ENCODE data around the gene OXNAD1. TPM values are rescaled to one million over a fixed set of nuclear protein-coding genes. Genes with fewer than 3 reads are reported as not detected.

Gene OXNAD1
- total and polyA plus RNA-seq, 10 of the 15 experiments (the other 5 are each of a cell fraction or from before 2014, with no cell fraction given) = 5.6 to 27.8 (median 16.2) TPM

DNA sequence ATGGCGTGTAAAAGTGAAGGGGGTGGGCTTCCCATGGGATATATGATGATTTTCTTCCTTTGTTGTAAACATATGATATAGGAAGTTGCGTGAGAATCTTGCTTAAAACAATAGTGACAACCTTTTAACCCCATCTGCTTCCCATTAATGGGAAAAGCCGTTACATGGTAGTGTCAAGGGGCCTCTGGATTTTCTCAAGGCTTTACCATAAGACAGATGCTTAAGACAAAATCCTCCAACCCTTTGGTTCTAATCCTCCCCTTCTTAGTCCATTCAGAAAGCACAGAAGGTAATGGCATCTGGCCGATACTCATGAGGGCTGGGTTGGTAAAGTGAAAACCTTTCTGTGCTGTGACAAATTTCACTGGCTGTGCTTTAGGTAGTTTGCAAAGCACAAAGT is 25.2 kb upstream of the OXNAD1 start:
- no TSS peak for BruUV-seq (replicated peaks)
- 49% methylated on average over 4 of the region's 4 CpGs for WGBS (ENCODE audit: insufficient coverage, insufficient replicate concordance, low lambda C conversion rate, missing lambda C conversion rate)
- Histone ChIP-seq H3K9ac (ENCODE audit: control insufficient read depth, insufficient read depth, low read length) (no peak overlapping the region), H3K27me3 (replicated peaks in 1 of 2; ENCODE audit: control insufficient read depth in 2 of 2, insufficient read depth in 2 of 2, low read length in 1 of 2) (no peaks in the 10 kb centered on the region), H2AFZ (ENCODE audit: control insufficient read depth, low read depth, low read length) (no peak overlapping the region), H4K20me1 (ENCODE audit: control insufficient read depth, insufficient read depth) (no peaks in the 10 kb centered on the region), H3K36me3 (ENCODE audit: control insufficient read depth in 2 of 2, insufficient read depth in 2 of 2, low read length in 1 of 2) (no peaks in the 10 kb centered on the region), H3K4me1 (ENCODE audit: control insufficient read depth, insufficient read depth, low read length) (no peaks in the 10 kb centered on the region), H3K79me2 (ENCODE audit: control insufficient read depth, insufficient read depth, low read length) (no peaks in the 10 kb centered on the region), H3K9me3 (replicated peaks; ENCODE audit: control insufficient read depth, insufficient read depth, low read length) (no peaks in the 10 kb centered on the region), H3K4me2 (ENCODE audit: control insufficient read depth, insufficient read depth) (no peak overlapping the region), H3K4me3 (no peak overlapping the region), H3K27ac (ENCODE audit: control insufficient read depth, insufficient read depth) (no peak overlapping the region)
- no peak for TF ChIP-seq EGR1 (IDR thresholded peaks at IDR 0.05; ENCODE audit: borderline replicate concordance in 1 of 2, low read depth in 2 of 2, low read length in 2 of 2)
- no peak for TF ChIP-seq MTA3 (IDR thresholded peaks at IDR 0.05; ENCODE audit: borderline replicate concordance, low read length)
- no peak for TF ChIP-seq EED (IDR thresholded peaks at IDR 0.05; ENCODE audit: low read depth)
- no peak for TF ChIP-seq TCF3 (IDR thresholded peaks at IDR 0.05; ENCODE audit: borderline replicate concordance, insufficient read depth, low read depth, low read length)
- no peak for TF ChIP-seq POLR2A (IDR thresholded peaks at IDR 0.05; ENCODE audit: low read depth, low read length)
- TF ChIP-seq, protein P1, sequence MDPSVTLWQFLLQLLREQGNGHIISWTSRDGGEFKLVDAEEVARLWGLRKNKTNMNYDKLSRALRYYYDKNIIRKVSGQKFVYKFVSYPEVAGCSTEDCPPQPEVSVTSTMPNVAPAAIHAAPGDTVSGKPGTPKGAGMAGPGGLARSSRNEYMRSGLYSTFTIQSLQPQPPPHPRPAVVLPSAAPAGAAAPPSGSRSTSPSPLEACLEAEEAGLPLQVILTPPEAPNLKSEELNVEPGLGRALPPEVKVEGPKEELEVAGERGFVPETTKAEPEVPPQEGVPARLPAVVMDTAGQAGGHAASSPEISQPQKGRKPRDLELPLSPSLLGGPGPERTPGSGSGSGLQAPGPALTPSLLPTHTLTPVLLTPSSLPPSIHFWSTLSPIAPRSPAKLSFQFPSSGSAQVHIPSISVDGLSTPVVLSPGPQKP (IDR thresholded peaks at IDR 0.05; ENCODE audit: low read depth, low read length) = no peak
- no peak for TF ChIP-seq ZBED1 (IDR thresholded peaks at IDR 0.05; ENCODE audit: borderline replicate concordance)
- no peak for TF ChIP-seq SMARCA5 (IDR thresholded peaks at IDR 0.05)
- TF ChIP-seq RAD21 (IDR thresholded peaks at IDR 0.05; ENCODE audit: insufficient read depth, low read depth, low read length) = no peak
- no peak for TF ChIP-seq RUNX3 (IDR thresholded peaks at IDR 0.05; ENCODE audit: low read length)
- no peak for TF ChIP-seq CBFB (IDR thresholded peaks at IDR 0.05; ENCODE audit: low read depth)
- no peak for TF ChIP-seq KLF5 (IDR thresholded peaks at IDR 0.05; ENCODE audit: partially characterized antibody)
- no peak for TF ChIP-seq RAD51 (IDR thresholded peaks at IDR 0.05)
- TF ChIP-seq DPF2 (IDR thresholded peaks at IDR 0.05) = no peak
- no peak for TF ChIP-seq EP300 (IDR thresholded peaks at IDR 0.05; ENCODE audit: borderline replicate concordance in 1 of 2, control insufficient read depth in 1 of 2, low read depth in 2 of 2, low read length in 2 of 2)
- TF ChIP-seq MEF2A (IDR thresholded peaks at IDR 0.05; ENCODE audit: insufficient read depth, low read depth, low read length) = no peak
- no peak for TF ChIP-seq MTA2 (IDR thresholded peaks at IDR 0.05; ENCODE audit: low read depth)
- no peak for TF ChIP-seq BMI1 (IDR thresholded peaks at IDR 0.05; ENCODE audit: borderline replicate concordance)
- TF ChIP-seq, protein P2, sequence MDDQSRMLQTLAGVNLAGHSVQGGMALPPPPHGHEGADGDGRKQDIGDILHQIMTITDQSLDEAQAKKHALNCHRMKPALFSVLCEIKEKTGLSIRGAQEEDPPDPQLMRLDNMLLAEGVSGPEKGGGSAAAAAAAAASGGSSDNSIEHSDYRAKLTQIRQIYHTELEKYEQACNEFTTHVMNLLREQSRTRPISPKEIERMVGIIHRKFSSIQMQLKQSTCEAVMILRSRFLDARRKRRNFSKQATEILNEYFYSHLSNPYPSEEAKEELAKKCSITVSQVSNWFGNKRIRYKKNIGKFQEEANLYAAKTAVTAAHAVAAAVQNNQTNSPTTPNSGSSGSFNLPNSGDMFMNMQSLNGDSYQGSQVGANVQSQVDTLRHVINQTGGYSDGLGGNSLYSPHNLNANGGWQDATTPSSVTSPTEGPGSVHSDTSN (IDR thresholded peaks at IDR 0.05; ENCODE audit: insufficient replicate concordance, low read depth, low read length) = no peak
- in situ Hi-C loops (cut with MboI) = loop anchor here (10.0 kb wide), 2 partner anchors 615 to 1035 kb away; partner anchors contain the start of gene CAPN7
- RAD21 ChIA-PET (ENCODE audit: unreplicated experiment) = no interaction called here
- ATAC-seq = no peak
- SMC1A ChIA-PET (ENCODE audit: uncharacterized antibody, unreplicated experiment) = no interaction called here
- no peak for DNase-seq (ENCODE audit: low read depth, low spot score)
- intact Hi-C loops (cut with micrococcal nuclease; ENCODE audit: unreplicated experiment) = no loop called here
- POLR2A ChIA-PET = no interaction called here
- CTCF ChIA-PET = interaction anchor here (1.6 kb wide), 1 partner anchor 190 kb away, joined by 8 read pairs; no protein-coding TSS in a partner anchor
- no peak for FAIRE-seq
